ENCODE results near the gene CEP162. TPM values are rescaled to one million over a fixed set of nuclear protein-coding genes. Genes with fewer than 3 reads are reported as not detected.

Gene CEP162
- total and polyA plus RNA-seq, 2 donors (not counting 1 experiment from before 2014, with no cell fraction given): 1.8 to 13.4 TPM

DNA sequence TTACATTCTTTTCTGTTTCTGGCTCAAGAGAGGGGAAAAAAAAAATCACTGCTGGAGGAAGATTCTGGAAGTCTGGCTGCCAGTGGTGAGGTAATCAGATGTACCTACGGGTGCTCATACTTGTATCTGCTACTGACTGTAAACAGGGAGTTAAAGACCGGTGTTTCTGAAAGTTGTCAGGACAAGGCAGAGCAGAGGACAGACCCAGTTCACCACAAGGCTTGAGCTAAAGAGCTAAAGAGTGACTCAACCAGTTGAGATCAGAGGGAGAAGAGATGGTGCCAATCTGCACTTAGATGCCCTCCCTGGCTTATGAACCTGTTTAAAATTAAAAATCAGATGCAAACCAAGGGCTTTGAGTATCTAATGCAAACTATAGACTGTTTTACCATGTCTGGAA lies 55.4 kb downstream of the CEP162 start:
- ChIA-PET POLR2A (no interaction called here), CTCF (no interaction called here)
- no peak for DNase-seq
- Histone ChIP-seq H3K9me3 (ENCODE audit: control extremely low read depth in 1 of 3, control insufficient read depth in 2 of 3, insufficient read depth in 1 of 3, low read length in 2 of 3) (no peaks in the 10 kb centered on the region), H3K36me3 (replicated peaks in 1 of 2; ENCODE audit: control extremely low read depth in 1 of 2, control insufficient read depth in 1 of 2, extremely low read depth in 1 of 2, insufficient read depth in 2 of 2, low read length in 1 of 2) (peaks cover 0 to 2% of the 10 kb centered on the region in 2 experiments), H2AFZ (ENCODE audit: insufficient read depth, low read depth, low read length, poor library complexity, severe bottlenecking) (no peak overlapping the region), H3K4me2 (replicated peaks; ENCODE audit: low read depth, low read length, poor library complexity, severe bottlenecking) (no peak overlapping the region), H3K9ac (ENCODE audit: low read length) (no peak overlapping the region), H3K27me3 (replicated peaks in 1 of 4; ENCODE audit: control extremely low read depth in 1 of 4, control insufficient read depth in 3 of 4, insufficient read depth in 4 of 4, low read length in 3 of 4) (no peaks in the 10 kb centered on the region), H3K4me1 (ENCODE audit: control insufficient read depth in 2 of 2, insufficient read depth in 2 of 2, low read length in 2 of 2) (peaks cover 8 to 10% of the 10 kb centered on the region in 2 donors), H3K4me3 (ENCODE audit: control extremely low read depth in 1 of 5, extremely low read depth in 1 of 5, insufficient read depth in 1 of 5, low read depth in 2 of 5, low read length in 4 of 5) (no peak overlapping the region), H3K79me2 (ENCODE audit: control insufficient read depth, insufficient read depth, low read length) (no peaks in the 10 kb centered on the region), H3K27ac (ENCODE audit: low read length in 2 of 2) (no peak overlapping the region), H4K20me1 (ENCODE audit: control insufficient read depth, insufficient read depth, low read length, poor library complexity, severe bottlenecking) (no peaks in the 10 kb centered on the region)
- 100% methylated on average over 2 of the region's 2 CpGs for WGBS (ENCODE audit: insufficient coverage)
- Mint-ChIP-seq H3K9me3 (ENCODE audit: insufficient read depth) (no peaks in the 10 kb centered on the region), H3K4me3 (no peak overlapping the region), H3K27me3 (no peaks in the 10 kb centered on the region), H3K27ac (no peak overlapping the region), H3K4me1 (peaks cover 18% of the 10 kb centered on the region)
- intact Hi-C loops (cut with micrococcal nuclease): no loop called here
- ATAC-seq (ENCODE audit: low read depth): no peak
- TF ChIP-seq CTCF (IDR thresholded peaks at IDR 0.05): no peak
- no peak for TF ChIP-seq EZH2 (IDR thresholded peaks at IDR 0.05; ENCODE audit: borderline replicate concordance, insufficient read depth, low read depth, low read length, poor library complexity, severe bottlenecking)

DNA sequence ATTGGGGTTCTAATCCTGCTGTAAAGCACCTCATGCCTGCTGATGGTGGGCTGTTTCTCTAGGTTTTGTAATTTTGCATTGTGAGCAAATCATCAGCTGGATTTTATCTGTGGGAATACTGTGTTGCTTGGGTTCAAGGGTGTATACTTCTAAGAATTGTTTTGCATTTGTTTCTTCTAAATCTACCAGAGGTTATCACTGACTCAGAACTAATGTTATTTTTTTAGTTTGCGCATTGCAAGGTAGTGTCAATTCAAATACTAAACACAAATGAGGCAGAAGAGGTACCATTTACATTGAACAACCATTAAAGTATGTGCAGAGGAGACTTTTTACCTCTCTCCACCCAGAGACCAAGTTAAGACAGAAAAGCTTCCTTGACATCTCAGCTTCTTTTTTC lies 60.0 kb downstream of the CEP162 start:
- H3K27me3 Mint-ChIP-seq: no peaks in the 10 kb centered on the region
- Histone ChIP-seq H3K27me3 (replicated peaks in 1 of 4; ENCODE audit: control extremely low read depth in 1 of 4, control insufficient read depth in 3 of 4, insufficient read depth in 4 of 4, low read length in 3 of 4) (no peaks in the 10 kb centered on the region), H3K36me3 (replicated peaks in 1 of 2; ENCODE audit: control extremely low read depth in 1 of 2, control insufficient read depth in 1 of 2, extremely low read depth in 1 of 2, insufficient read depth in 2 of 2, low read length in 1 of 2) (peaks cover 2 to 3% of the 10 kb centered on the region in 2 experiments), H3K4me2 (replicated peaks; ENCODE audit: low read depth, low read length, poor library complexity, severe bottlenecking) (no peak overlapping the region), H3K9me3 (ENCODE audit: control extremely low read depth in 1 of 3, control insufficient read depth in 2 of 3, insufficient read depth in 1 of 3, low read length in 2 of 3) (no peaks in the 10 kb centered on the region), H4K20me1 (ENCODE audit: control insufficient read depth, insufficient read depth, low read length, poor library complexity, severe bottlenecking) (no peaks in the 10 kb centered on the region), H3K79me2 (ENCODE audit: control insufficient read depth, insufficient read depth, low read length) (no peaks in the 10 kb centered on the region), H3K27ac (ENCODE audit: low read length in 2 of 2) (no peak overlapping the region), H3K4me1 (ENCODE audit: control insufficient read depth in 2 of 2, insufficient read depth in 2 of 2, low read length in 2 of 2) (peaks cover 8 to 10% of the 10 kb centered on the region in 2 donors), H3K4me3 (ENCODE audit: control extremely low read depth in 1 of 5, extremely low read depth in 1 of 5, insufficient read depth in 1 of 5, low read depth in 2 of 5, low read length in 4 of 5) (no peak overlapping the region), H2AFZ (ENCODE audit: insufficient read depth, low read depth, low read length, poor library complexity, severe bottlenecking) (no peak overlapping the region), H3K9ac (ENCODE audit: low read length) (no peak overlapping the region)
- no CpG with 5 or more reads among the region's 1 CpG for WGBS (ENCODE audit: insufficient coverage)
- H3K4me3 Mint-ChIP-seq: no peak overlapping the region
- POLR2A ChIA-PET: no interaction called here
- CTCF ChIA-PET: no interaction called here
- no peak for TF ChIP-seq EZH2 (IDR thresholded peaks at IDR 0.05; ENCODE audit: borderline replicate concordance, insufficient read depth, low read depth, low read length, poor library complexity, severe bottlenecking)
- TF ChIP-seq CTCF (IDR thresholded peaks at IDR 0.05): no peak
- no peak for DNase-seq
- no peak for ATAC-seq (ENCODE audit: low read depth)
- intact Hi-C loops (cut with micrococcal nuclease): no loop called here
- peaks cover 14% of the 10 kb centered on the region for H3K4me1 Mint-ChIP-seq
- H3K27ac Mint-ChIP-seq: no peak overlapping the region
- no peaks in the 10 kb centered on the region for H3K9me3 Mint-ChIP-seq (ENCODE audit: insufficient read depth)
